ENCODE data around the gene TBL1XR1. TPM values are rescaled to one million over a fixed set of nuclear protein-coding genes. Genes with fewer than 3 reads are reported as not detected.

The TBL1XR1 gene
- total and polyA plus RNA-seq, 2 donors (not counting 3 experiments of a cell fraction or from before 2014, with no cell fraction given), result 26.9 to 146 TPM

DNA sequence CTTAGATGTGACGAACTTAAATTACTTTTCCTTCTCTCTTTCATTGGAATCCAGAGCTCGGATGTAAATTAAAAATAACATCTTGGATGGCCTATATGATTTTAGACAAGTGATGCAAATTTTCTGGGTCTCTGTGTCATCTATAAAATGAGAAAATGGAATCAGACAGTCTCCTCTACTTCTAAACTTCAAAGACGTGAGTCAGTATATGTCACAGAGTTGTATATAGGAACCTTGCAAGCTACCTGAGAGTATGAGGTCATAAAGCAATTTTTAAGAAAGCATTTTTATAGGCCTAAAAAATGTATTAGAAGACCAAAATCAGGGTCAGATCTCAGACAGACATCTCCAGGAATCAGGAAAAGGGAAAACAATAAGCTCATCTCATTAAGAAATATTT, 128.3 kb downstream of the TBL1XR1 start:
- H3K9me1 ChIP-seq (replicated peaks; ENCODE audit: control insufficient read depth, extremely low read depth, insufficient read depth, low read length), result no peaks in the 10 kb centered on the region
- H3K4me2 ChIP-seq (ENCODE audit: insufficient read depth, low read length), result no peak overlapping the region
- no peak overlapping the region for H2AFZ ChIP-seq (ENCODE audit: low read depth, low read length)
- CTCF ChIA-PET, result no interaction called here
- H4K20me1 ChIP-seq (replicated peaks; ENCODE audit: control insufficient read depth, extremely low read depth, insufficient read depth, low read length), result peaks cover 14% of the 10 kb centered on the region
- H3K79me2 ChIP-seq (ENCODE audit: control insufficient read depth, insufficient read depth, low read length), result peaks cover 82% of the 10 kb centered on the region
- dilution Hi-C loops (cut with MboI; ENCODE audit: extremely low pct_ligation_motif_present, low sequenced_read_pairs), result no loop called here
- H3K27me3 ChIP-seq (ENCODE audit: control insufficient read depth in 2 of 2, insufficient read depth in 2 of 2, low read length in 2 of 2), result no peaks in the 10 kb centered on the region
- no peak overlapping the region for H3K4me3 ChIP-seq (replicated peaks in 1 of 3; ENCODE audit: insufficient read depth in 1 of 3, low read depth in 1 of 3, low read length in 3 of 3)
- H3K27ac ChIP-seq (ENCODE audit: insufficient read depth, low read depth, low read length), result no peak overlapping the region
- FAIRE-seq (no peak), DNase-seq (ENCODE audit: low read depth, low spot score) (no peak)
- peaks cover 5% of the 10 kb centered on the region for H3K4me1 ChIP-seq (ENCODE audit: control insufficient read depth, extremely low read depth, insufficient read depth, low read length)
- no peaks in the 10 kb centered on the region for H3K36me3 ChIP-seq (ENCODE audit: control insufficient read depth in 2 of 2, extremely low read depth in 1 of 2, insufficient read depth in 2 of 2, low read length in 2 of 2)
- H3K9me3 ChIP-seq (replicated peaks; ENCODE audit: control insufficient read depth, insufficient read depth, low read length), result no peaks in the 10 kb centered on the region
- TF ChIP-seq, protein P1, sequence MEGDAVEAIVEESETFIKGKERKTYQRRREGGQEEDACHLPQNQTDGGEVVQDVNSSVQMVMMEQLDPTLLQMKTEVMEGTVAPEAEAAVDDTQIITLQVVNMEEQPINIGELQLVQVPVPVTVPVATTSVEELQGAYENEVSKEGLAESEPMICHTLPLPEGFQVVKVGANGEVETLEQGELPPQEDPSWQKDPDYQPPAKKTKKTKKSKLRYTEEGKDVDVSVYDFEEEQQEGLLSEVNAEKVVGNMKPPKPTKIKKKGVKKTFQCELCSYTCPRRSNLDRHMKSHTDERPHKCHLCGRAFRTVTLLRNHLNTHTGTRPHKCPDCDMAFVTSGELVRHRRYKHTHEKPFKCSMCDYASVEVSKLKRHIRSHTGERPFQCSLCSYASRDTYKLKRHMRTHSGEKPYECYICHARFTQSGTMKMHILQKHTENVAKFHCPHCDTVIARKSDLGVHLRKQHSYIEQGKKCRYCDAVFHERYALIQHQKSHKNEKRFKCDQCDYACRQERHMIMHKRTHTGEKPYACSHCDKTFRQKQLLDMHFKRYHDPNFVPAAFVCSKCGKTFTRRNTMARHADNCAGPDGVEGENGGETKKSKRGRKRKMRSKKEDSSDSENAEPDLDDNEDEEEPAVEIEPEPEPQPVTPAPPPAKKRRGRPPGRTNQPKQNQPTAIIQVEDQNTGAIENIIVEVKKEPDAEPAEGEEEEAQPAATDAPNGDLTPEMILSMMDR (IDR thresholded peaks at IDR 0.05; ENCODE audit: extremely low read depth in 1 of 2, insufficient read depth in 1 of 2, low read depth in 1 of 2, low read length in 2 of 2), result no peak
- TF ChIP-seq POLR2A (IDR thresholded peaks at IDR 0.05; ENCODE audit: low read depth, low read length) (no peak), EZH2 (IDR thresholded peaks at IDR 0.05; ENCODE audit: borderline replicate concordance, low read depth, low read length, severe bottlenecking) (no peak), JUN (IDR thresholded peaks at IDR 0.05; ENCODE audit: borderline replicate concordance, insufficient read depth, insufficient read length, low read depth) (no peak), GATA2 (IDR thresholded peaks at IDR 0.05; ENCODE audit: insufficient read depth, insufficient read length, low read depth, low read length) (no peak), MYC (IDR thresholded peaks at IDR 0.05; ENCODE audit: low read depth, low read length) (no peak), POLR2AphosphoS5 (IDR thresholded peaks at IDR 0.05; ENCODE audit: insufficient read depth, low read depth, low read length) (no peak), FOS (IDR thresholded peaks at IDR 0.05; ENCODE audit: borderline replicate concordance, insufficient read depth, low read length) (no peak)
- TF ChIP-seq, protein P2, sequence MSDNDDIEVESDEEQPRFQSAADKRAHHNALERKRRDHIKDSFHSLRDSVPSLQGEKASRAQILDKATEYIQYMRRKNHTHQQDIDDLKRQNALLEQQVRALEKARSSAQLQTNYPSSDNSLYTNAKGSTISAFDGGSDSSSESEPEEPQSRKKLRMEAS (IDR thresholded peaks at IDR 0.05; ENCODE audit: insufficient read depth, insufficient read length), result no peak
- BruUV-seq (replicated peaks), result no TSS peak
- intact Hi-C loops (cut with micrococcal nuclease), result no loop called here
- POLR2A ChIA-PET, result interaction anchor here (0.7 kb wide), 1 partner anchor 167 kb away, joined by 8 read pairs; no protein-coding TSS in a partner anchor
- H3K9ac ChIP-seq (replicated peaks; ENCODE audit: extremely low read depth, insufficient read depth, low read length), result no peak overlapping the region

Data from endothelial cell of umbilical vein (primary cell).